Endometrial microvascular endothelial cells (primary cell): ENCODE data around the gene ADAMTSL3. TPM values are rescaled to one million over a fixed set of nuclear protein-coding genes. Genes with fewer than 3 reads are reported as not detected.
"Not testable (repeated sequence)": the region's sequence is repeated elsewhere in the genome, so short reads cannot be mapped to it uniquely, and the experiment has no call there.

Source experiments
- in situ Hi-C: cut with HindIII; loops from 2 replicates; pipeline ENCODE4 v1.10.0; 2017; ENCODE audit warnings: low sequenced_read_pairs, low pct_unique_long_range_greater_than_20kb; ENCODE audit errors: inconsistent ontology term
- total RNA-seq: library from RNA; depleted of rRNA; stranded (reverse); fragments of >200 nt; gene quantifications from one replicate; pipeline ENCODE4 v1.2.3, GENCODE V29; 2015; ENCODE audit errors: inconsistent ontology term

ADAMTSL3 gene
- total RNA-seq, 1 donor from 2014 or later: not detected

GRCh38 chr15:84033793-84034553 is 380.1 kb downstream of the ADAMTSL3 start:
- in situ Hi-C loops: no loop called here

GRCh38 chr15:84034578-84035398 is 380.9 kb downstream of the ADAMTSL3 start:
- in situ Hi-C loops: no loop called here

GRCh38 chr15:84035399-84035766 is 381.5 kb downstream of the ADAMTSL3 start:
- in situ Hi-C loops: no loop called here

GRCh38 chr15:84037301-84037700 is 383.4 kb downstream of the ADAMTSL3 start:
- in situ Hi-C loops: no loop called here

DNA sequence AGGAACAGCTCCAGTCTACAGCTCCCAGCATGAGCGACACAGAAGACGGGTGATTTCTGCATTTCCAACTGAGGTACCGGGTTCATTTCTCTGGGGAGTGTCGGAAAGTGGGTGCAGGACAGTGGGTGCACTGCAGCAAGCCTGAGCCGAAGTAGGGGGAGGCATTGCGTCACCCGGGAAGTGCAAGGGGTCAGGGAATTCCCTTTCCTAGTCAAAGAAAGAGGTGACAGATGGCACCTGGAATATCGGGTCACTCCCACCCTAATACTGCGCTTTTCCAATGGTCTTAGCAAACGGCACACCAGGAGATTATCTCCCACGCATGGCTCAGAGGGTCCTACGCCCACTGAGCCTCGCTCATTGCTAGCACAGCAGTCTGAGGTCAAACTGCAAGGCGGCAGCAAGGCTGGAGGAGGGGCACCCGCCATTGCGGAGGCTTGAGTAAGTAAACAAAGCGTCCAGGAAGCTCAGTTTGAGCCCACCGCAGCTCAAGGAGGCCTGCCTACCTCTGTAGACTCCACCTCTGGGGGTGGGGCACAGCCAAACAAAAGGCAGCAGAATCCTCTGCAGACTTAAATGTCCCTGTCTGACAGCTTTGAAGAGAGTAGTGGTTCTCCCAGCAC is 388.6 kb downstream of the ADAMTSL3 start:
- in situ Hi-C loops: not testable (repeated sequence)

DNA sequence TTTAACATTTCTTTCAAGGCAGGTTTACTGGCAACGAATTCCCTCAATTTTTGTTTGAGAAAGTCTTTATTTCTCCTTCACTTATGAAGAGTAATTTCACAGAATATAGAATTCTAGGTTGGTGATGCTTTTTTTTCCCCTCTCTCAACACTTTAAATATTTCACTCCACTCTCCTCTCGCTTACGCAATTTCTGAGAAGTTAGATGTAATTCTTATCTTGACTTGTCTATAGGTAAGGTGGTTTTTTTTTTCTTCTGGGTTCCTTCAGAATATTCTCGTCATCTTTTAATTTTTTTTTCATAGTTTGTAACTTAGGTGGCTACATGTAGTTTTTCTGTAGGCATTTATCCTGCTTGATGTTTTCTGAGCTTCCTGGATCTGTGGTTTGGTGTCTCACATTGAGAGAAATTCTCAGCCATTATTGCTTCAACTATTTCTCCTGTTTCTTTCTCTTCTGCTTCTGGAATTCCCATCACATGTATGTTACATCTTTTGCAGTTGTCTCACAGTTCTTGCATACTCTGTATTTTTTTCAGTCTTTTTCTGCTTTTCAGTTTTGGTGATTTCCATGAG is 392.2 kb downstream of the ADAMTSL3 start:
- in situ Hi-C loops: no loop called here

DNA sequence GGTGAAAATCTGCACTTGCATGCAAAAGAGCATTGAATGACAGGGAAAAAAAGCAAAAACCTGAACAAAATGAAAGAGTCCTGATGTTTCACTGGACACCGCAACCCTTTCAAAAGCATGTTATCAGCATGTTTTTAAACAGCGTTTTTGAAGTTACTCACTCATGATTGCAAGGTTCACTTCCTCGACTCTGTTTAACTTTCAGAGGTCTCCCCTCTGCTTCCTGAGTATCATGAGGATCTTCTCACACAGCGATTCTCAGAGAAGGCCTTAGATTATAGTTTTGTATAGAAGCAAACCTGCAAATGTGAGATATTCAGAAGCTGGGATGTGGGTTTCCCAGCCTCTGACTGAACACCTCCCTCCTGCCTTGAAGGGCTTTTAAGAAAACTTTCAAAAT is 395.6 kb downstream of the ADAMTSL3 start:
- in situ Hi-C loops: not testable (repeated sequence)

GRCh38 chr15:84050076-84050475 is 396.2 kb downstream of the ADAMTSL3 start:
- in situ Hi-C loops: no loop called here

DNA sequence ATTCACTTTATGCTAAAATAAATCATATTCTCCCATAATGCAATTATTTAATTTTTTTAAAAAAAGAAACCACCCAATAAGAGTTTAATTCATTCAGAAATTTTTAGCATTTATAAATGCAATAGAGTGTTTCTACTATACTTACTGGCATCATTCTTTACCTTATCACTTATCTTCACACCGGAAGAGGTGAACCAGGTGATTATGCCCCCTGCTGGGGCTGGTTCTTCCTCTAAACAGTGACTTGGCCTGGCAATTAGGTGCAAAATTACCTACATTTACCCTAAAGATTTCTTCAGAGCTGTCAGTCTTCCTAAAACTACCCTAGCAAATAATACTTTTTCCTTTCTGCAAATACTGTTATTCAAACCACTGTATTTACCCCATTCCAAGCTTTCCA is 397.2 kb downstream of the ADAMTSL3 start:
- in situ Hi-C loops: not testable (repeated sequence)

- in situ Hi-C loops: not testable (repeated sequence)
These were observed 400.6 kb downstream of the ADAMTSL3 start for GRCh38 chr15:84054544-84054943.

DNA sequence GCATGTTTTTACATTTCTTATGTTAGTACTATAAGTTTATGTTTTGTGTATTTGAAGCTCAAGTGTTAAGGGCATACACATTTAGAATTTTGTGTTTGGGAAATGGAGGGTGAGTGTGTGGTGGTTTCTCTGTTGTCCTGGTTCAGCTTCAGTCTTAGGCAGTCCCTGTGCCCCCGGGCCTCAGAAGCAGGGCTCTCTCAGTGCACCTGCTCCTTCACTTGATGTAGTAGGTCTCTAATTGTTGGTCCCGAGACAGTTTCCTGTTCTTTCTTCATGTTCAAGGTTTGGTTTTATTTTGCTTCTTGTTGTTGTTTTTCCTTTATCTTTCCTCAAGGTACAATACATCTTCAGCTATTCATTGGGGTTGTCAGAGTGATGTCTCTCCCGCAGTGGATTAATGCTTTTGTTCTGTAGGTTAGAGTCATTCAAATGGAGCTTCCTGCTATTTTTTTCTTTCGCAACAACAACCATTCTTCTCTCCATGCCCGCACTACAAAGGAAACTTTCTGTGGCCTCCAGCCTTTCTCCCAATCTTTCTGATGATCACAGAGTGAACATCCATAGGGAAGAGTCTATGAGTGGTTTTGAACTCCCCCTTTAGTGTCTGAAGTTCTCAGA is 403.9 kb downstream of the ADAMTSL3 start:
- in situ Hi-C loops: no loop called here

- in situ Hi-C loops: not testable (repeated sequence)
These were observed 409.8 kb downstream of the ADAMTSL3 start for GRCh38 chr15:84063674-84064073.

DNA sequence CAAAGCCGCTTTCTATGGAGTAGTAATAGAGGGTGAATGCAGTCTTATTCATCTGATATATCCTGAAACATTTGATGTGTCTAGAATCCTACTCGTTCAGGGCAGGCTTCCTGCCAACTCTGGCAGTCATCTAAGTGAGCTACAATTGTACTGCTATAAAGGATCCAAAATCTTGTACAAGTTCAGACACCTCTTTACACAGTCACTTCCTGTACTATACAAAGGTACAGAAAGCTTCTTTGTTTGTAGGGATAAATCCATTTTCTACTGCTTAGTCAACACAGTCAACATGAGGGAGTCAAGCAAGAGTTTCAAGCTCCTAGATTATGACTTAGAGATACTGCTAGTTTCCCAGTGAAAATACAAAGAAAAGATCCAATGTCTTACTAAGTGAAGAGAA is 414.8 kb downstream of the ADAMTSL3 start:
- in situ Hi-C loops: not testable (repeated sequence)

GRCh38 chr15:84078038-84078437 is 424.1 kb downstream of the ADAMTSL3 start:
- in situ Hi-C loops: not testable (repeated sequence)

GRCh38 chr15:84079325-84079884 is 425.5 kb downstream of the ADAMTSL3 start:
- in situ Hi-C loops: not testable (repeated sequence)

GRCh38 chr15:84079885-84080777 is 426.2 kb downstream of the ADAMTSL3 start:
- in situ Hi-C loops: no loop called here

GRCh38 chr15:84080778-84081084 is 426.8 kb downstream of the ADAMTSL3 start:
- in situ Hi-C loops: not testable (repeated sequence)
